Measurements from ENCODE around the gene TNN.
A peak's percentile ranks its signal among the peaks of the same experiment; 100 is the strongest.

The TNN gene

GRCh38 chr1:175145899-175146528, 78.4 kb downstream of the TNN start:
- no peak for DNase-seq (ENCODE audit: low read depth in 2 of 3, low spot score in 2 of 3)

- DNase-seq (ENCODE audit: low read depth in 2 of 3, low spot score in 2 of 3), result peak; percentile 20 to 60 (median 37)
Measured at GRCh38 chr1:175146529-175147213, 79.0 kb downstream of the TNN start.

GRCh38 chr1:175147569-175147968, 79.9 kb downstream of the TNN start:
- no peak for DNase-seq (ENCODE audit: low read depth in 2 of 3, low spot score in 2 of 3)

- no peak for DNase-seq (ENCODE audit: low read depth in 2 of 3, low spot score in 2 of 3)
Measured at GRCh38 chr1:175148068-175148467, 80.4 kb downstream of the TNN start.

GRCh38 chr1:175150596-175151319, 83.1 kb downstream of the TNN start:
- no peak for DNase-seq (ENCODE audit: low read depth in 2 of 3, low spot score in 2 of 3)

GRCh38 chr1:175152006-175152652, 84.5 kb downstream of the TNN start:
- peak; percentile 7 to 51 (median 41) for DNase-seq (ENCODE audit: low read depth in 2 of 3, low spot score in 2 of 3)

- peak; percentile 19 to 50 (median 30) for DNase-seq (ENCODE audit: low read depth in 2 of 3, low spot score in 2 of 3)
Measured at GRCh38 chr1:175154629-175155472, 87.2 kb downstream of the TNN start.

- DNase-seq (ENCODE audit: low read depth in 2 of 3, low spot score in 2 of 3), result no peak
Measured at GRCh38 chr1:175155473-175155856, 87.8 kb downstream of the TNN start.

- no peak for DNase-seq (ENCODE audit: low read depth in 2 of 3, low spot score in 2 of 3)
Measured at GRCh38 chr1:175155936-175156335, 88.3 kb downstream of the TNN start.

GRCh38 chr1:175157200-175157599, 89.6 kb downstream of the TNN start:
- no peak for DNase-seq (ENCODE audit: low read depth in 2 of 3, low spot score in 2 of 3)

- DNase-seq (ENCODE audit: low read depth in 2 of 3, low spot score in 2 of 3), result no peak
Measured at GRCh38 chr1:175158170-175158591, 90.5 kb downstream of the TNN start.

- DNase-seq (ENCODE audit: low read depth in 2 of 3, low spot score in 2 of 3), result no peak
Measured at GRCh38 chr1:175162955-175163354, 95.3 kb downstream of the TNN start.

- DNase-seq (ENCODE audit: low read depth in 2 of 3, low spot score in 2 of 3), result no peak
Measured at GRCh38 chr1:175163702-175164101, 96.1 kb downstream of the TNN start.

GRCh38 chr1:175164751-175165150, 97.1 kb downstream of the TNN start:
- no peak for DNase-seq (ENCODE audit: low read depth in 2 of 3, low spot score in 2 of 3)

GRCh38 chr1:175166746-175167145, 99.1 kb downstream of the TNN start:
- DNase-seq (ENCODE audit: low read depth in 2 of 3, low spot score in 2 of 3), result no peak

- DNase-seq (ENCODE audit: low read depth in 2 of 3, low spot score in 2 of 3), result no peak
Measured at GRCh38 chr1:175167861-175168260, 100.2 kb downstream of the TNN start.

GRCh38 chr1:175168782-175169181, 101.1 kb downstream of the TNN start:
- no peak for DNase-seq (ENCODE audit: low read depth in 2 of 3, low spot score in 2 of 3)

GRCh38 chr1:175169286-175170018, 101.8 kb downstream of the TNN start:
- no peak for DNase-seq (ENCODE audit: low read depth in 2 of 3, low spot score in 2 of 3)

- DNase-seq (ENCODE audit: low read depth in 2 of 3, low spot score in 2 of 3), result no peak
Measured at GRCh38 chr1:175171036-175171913, 103.6 kb downstream of the TNN start.

Data from activated CD8-positive, alpha-beta memory T cell treated with anti-CD3 and anti-CD28 coated beads for 48 hours (primary cell).